DMS153 treated with DMSO at 0.1 percent for 48 hours (cell line): ENCODE measurements around the gene ODF2L.

ENCODE experiments used
- DNase-seq: peaks from one replicate; lab custom pipeline; 2025; ENCODE audit not compliant: unreplicated experiment; lab: John Stamatoyannopoulos, UW

Gene ODF2L

GRCh38 chr1:86395751-86396497 is at the start of gene ODF2L:
TSS of gene ODF2L (minus strand) at chr1:86396323. CDS start at chr1:86387027, 9,296 bp downstream.
- DNase-seq = peak; percentile 83

GRCh38 chr1:86445919-86446318 is 49.8 kb upstream of the ODF2L start:
- DNase-seq = no peak

- no peak for DNase-seq
These were observed 45.9 kb upstream of the ODF2L start for GRCh38 chr1:86441997-86442396.

GRCh38 chr1:86441581-86441980 is 45.5 kb upstream of the ODF2L start:
- no peak for DNase-seq

- DNase-seq = no peak
These were observed 39.9 kb upstream of the ODF2L start for GRCh38 chr1:86436041-86436440.

- DNase-seq = no peak
These were observed 39.2 kb upstream of the ODF2L start for GRCh38 chr1:86435327-86435726.

- no peak for DNase-seq
These were observed 37.9 kb upstream of the ODF2L start for GRCh38 chr1:86434059-86434458.

GRCh38 chr1:86430376-86430775 is 34.3 kb upstream of the ODF2L start:
- no peak for DNase-seq

- no peak for DNase-seq
These were observed 33.7 kb upstream of the ODF2L start for GRCh38 chr1:86429835-86430234.

- DNase-seq = no peak
These were observed 33.1 kb upstream of the ODF2L start for GRCh38 chr1:86429122-86429725.

- no peak for DNase-seq
These were observed 27.8 kb upstream of the ODF2L start, which contains the start of gene CLCA2 for GRCh38 chr1:86423873-86424272. TSS of gene CLCA2 (plus strand) at chr1:86424171. CDS start at chr1:86424248, 77 bp downstream.

GRCh38 chr1:86423473-86423872 is 27.4 kb upstream of the ODF2L start:
- DNase-seq = no peak

GRCh38 chr1:86421601-86422280 is 25.6 kb upstream of the ODF2L start:
- DNase-seq = no peak

GRCh38 chr1:86419277-86419903 is 23.3 kb upstream of the ODF2L start:
- no peak for DNase-seq

- peak; percentile 13 for DNase-seq
These were observed 20.2 kb upstream of the ODF2L start for GRCh38 chr1:86416343-86416742.

- no peak for DNase-seq
These were observed 14.8 kb upstream of the ODF2L start for GRCh38 chr1:86410879-86411278.

GRCh38 chr1:86409416-86410021 is 13.4 kb upstream of the ODF2L start:
- no peak for DNase-seq

- no peak for DNase-seq
These were observed 371 bp upstream of the ODF2L start for GRCh38 chr1:86396498-86396890.

- no peak for DNase-seq
These were observed 1.7 kb downstream of the ODF2L start for GRCh38 chr1:86394416-86394815.

- DNase-seq = no peak
These were observed 6.8 kb downstream of the ODF2L start for GRCh38 chr1:86389307-86389706.

GRCh38 chr1:86388777-86389176 is 7.3 kb downstream of the ODF2L start:
- no peak for DNase-seq
